GM10248 (cell line): ENCODE data around the gene NBL1.

Experiments used
- CTCF ChIA-PET: fragments of 300-600 bp; sonication (Branson Sonifier 250); formaldehyde crosslinking; extraction: SDS; loops from one replicate; lab custom pipeline; 2021; ENCODE audit warnings: antibody characterized with exemption; lab: Yijun Ruan, JAX
- POLR2A ChIA-PET: fragments of 350-650 bp; sonication (Branson Sonifier 250); formaldehyde crosslinking; extraction: SDS; loops from one replicate; lab custom pipeline; 2020; ENCODE audit warnings: antibody characterized with exemption; lab: Yijun Ruan, JAX
- DNase-seq: peaks from one replicate; pipeline ENCODE4 v3.0.0; 2012; ENCODE audit errors: extremely low spot score
- CTCF ChIP-seq: IDR thresholded peaks from 2 replicates; pipeline ENCODE4 v1.5.1; 2012; ENCODE audit warnings: mild to moderate bottlenecking, low read depth; ENCODE audit errors: extremely low read depth, missing control alignments, control extremely low read depth

The NBL1 gene

DNA sequence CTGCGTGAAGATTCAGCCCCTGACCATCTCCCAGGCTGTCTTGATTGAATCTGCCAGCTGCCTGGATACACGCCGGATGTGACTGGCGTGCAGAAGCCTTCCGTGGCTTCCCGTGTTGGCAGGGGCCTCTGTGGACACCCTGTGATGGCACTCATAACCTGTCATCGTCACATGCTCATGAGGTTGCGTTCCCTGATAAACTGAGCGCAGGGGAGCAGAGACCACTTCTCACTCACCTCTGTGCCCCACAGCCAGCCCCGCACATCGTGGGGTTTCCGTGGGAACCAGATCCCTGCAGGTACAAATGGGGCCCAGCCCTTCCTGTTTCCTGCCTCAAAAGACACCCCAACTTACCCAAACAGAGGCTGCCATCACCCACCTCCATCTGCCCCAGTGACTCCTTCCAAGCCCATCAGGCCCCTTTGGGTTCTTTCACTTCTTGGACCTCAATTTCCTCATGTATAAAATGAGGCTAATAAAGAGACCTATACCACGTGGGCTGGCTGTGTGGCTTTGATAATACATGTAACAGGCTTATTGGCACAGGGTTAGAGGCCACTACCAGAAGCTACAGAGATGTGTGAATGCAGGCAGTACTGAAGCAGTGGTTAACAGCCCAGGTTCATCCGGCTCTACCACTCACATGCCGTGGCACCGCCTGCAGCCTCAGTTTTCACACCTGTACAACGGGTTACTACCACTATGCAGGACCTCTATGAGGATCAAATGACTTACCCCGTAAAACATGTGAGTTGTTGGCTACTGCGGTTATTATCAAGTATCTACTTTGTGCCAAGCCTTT lies 44.1 kb downstream of the NBL1 start:
- TF ChIP-seq CTCF: no peak
- CTCF ChIA-PET: interaction anchor here (1.2 to 9.1 kb wide), 3 partner anchors 17 to 27 kb away, joined by 3 to 80 read pairs (median 6); no protein-coding TSS in a partner anchor
- DNase-seq: no peak

DNA sequence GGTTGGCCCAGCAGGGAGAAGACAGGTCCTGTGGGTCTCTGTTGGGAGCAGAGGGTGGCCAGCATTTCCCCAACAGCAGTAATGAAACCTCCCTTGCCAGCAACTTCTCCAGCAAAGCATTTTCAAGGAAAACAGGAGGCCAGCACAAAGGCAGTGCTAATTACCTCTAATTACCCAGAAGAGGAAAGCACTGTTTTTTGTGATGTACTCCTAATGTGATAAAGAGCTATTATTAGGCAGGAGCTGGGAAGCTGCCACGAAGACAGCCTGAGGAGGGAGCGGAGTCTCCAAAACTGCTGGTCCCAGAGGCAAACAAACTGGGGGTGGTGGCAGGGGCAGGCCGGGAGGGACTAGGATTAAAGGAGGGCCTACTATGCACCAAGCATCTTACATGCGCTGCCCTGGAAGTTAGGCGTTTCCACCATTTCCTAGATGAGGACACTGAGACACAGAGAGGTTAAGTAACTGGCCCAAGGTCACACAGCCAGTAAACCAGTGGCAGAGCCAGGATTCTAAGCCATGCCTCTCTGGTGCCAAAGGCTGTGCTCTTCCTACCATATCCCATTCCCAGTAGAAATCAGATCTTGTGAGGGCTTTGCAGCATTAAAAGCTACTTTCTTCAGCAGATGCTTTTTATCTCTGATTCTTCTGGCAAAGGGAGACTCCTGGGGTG lies 45.1 kb downstream of the NBL1 start:
- TF ChIP-seq CTCF: no peak
- POLR2A ChIA-PET: no interaction called here
- DNase-seq: no peak
- CTCF ChIA-PET: interaction anchor here (0.8 to 9.1 kb wide), 4 partner anchors 9 to 28 kb away, joined by 3 to 80 read pairs (median 4); no protein-coding TSS in a partner anchor

More for the DNA sequence above, 44.1 kb downstream of the NBL1 start:
- POLR2A ChIA-PET: no interaction called here

- no peak for TF ChIP-seq CTCF
- no peak for DNase-seq
- ChIA-PET CTCF (interaction anchor here (0.6 to 9.1 kb wide), 5 partner anchors 8 to 71 kb away, joined by 3 to 80 read pairs (median 3); no protein-coding TSS in a partner anchor), POLR2A (no interaction called here)
These were observed 45.7 kb downstream of the NBL1 start for GRCh38 chr1:19689856-19690255.

DNA sequence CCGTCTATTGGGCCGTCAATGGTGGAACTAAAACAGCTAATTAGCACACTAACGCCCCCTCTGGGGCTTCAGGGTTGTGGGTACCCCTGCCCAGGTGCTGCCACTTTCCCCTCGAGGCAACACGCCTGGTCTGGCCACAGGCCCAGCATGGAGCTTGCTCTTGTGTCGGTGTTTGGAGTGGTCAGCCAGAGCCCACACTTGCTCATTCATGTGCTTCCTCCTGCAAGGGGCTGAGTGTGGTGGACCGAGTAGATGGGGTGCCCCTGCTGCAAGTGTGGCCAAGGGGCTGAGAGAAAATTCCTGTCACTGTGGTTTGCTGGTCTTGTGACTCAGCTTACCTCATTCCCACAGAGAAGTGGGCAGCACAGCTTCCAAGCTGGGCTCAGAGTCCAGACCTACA lies 46.2 kb downstream of the NBL1 start:
- ChIA-PET POLR2A (no interaction called here), CTCF (interaction anchor here (0.6 to 9.1 kb wide), 4 partner anchors 15 to 71 kb away, joined by 3 to 80 read pairs (median 4); no protein-coding TSS in a partner anchor)
- no peak for TF ChIP-seq CTCF

GRCh38 chr1:19694298-19694697 lies 50.2 kb downstream of the NBL1 start:
- no peak for DNase-seq
- no peak for TF ChIP-seq CTCF
- ChIA-PET POLR2A (no interaction called here), CTCF (interaction anchor here (2.2 to 9.1 kb wide), 3 partner anchors 11 to 32 kb away, joined by 6 to 80 read pairs (median 14); no protein-coding TSS in a partner anchor)

More for the DNA sequence above, 46.2 kb downstream of the NBL1 start:
- no peak for DNase-seq

- TF ChIP-seq CTCF: no peak
- POLR2A ChIA-PET: no interaction called here
- no peak for DNase-seq
- CTCF ChIA-PET: interaction anchor here (2.2 to 9.1 kb wide), 2 partner anchors 9 to 20 kb away, joined by 6 to 80 read pairs; no protein-coding TSS in a partner anchor
These were observed 51.7 kb downstream of the NBL1 start for GRCh38 chr1:19695772-19696171.
